B cell (primary cell): Measurements from ENCODE around the gene PREX1. TPM values are rescaled to one million over a fixed set of nuclear protein-coding genes. Genes with fewer than 3 reads are reported as not detected.

Source experiments
- ATAC-seq: fragments of 200-7000 bp; cut with Tn5 transposase; one replicate; pipeline ENCODE4 v1.10.0; 2021; ENCODE audit warnings: low read depth, mild to moderate bottlenecking, moderate number of reproducible peaks, moderate library complexity
- CTCF ChIA-PET: fragments of 350-600 bp; sonication (Branson Sonifier 250); formaldehyde crosslinking; loops from one replicate; lab custom pipeline; 2021; ENCODE audit warnings: antibody characterized with exemption, inconsistent platforms; lab: Charles Lee
- POLR2A ChIA-PET: fragments of 350-600 bp; sonication (Branson Sonifier 250); formaldehyde crosslinking; loops from one replicate; lab custom pipeline; 2021; ENCODE audit warnings: antibody characterized with exemption; lab: Charles Lee
- DNase-seq: peaks from one replicate; pipeline ENCODE4 v3.0.0; 2013
- H2AFZ ChIP-seq: 2 replicates; pipeline ENCODE4 v1.6.1; 2012; ENCODE audit warnings: mild to moderate bottlenecking, low read depth, low read length; ENCODE audit not compliant: insufficient read depth, poor library complexity, severe bottlenecking
- H3K27ac ChIP-seq, 2 donors: 1 replicate in 1 of 2; 2 replicates in 1 of 2; pipeline ENCODE4 v1.5.1; 2012 to 2013; ENCODE audit warnings: low read length in 2 of 2, mild to moderate bottlenecking in 2 of 2, moderate library complexity in 1 of 2
- H3K27me3 ChIP-seq, 4 experiments: fragments of 200-600 bp in 1 of 4; sonication (generic) in 1 of 4; replicated peaks in 1 of 4; 1 replicate in 2 of 4; 2 replicates in 2 of 4; pipeline versions ENCODE4 v1.6.1 to v1.7.0; 2013 to 2016; ENCODE audit warnings: low read length in 3 of 4, mild to moderate bottlenecking in 2 of 4, mixed read lengths in 1 of 4, moderate library complexity in 1 of 4; ENCODE audit not compliant: insufficient read depth in 4 of 4, control insufficient read depth in 3 of 4; ENCODE audit errors: control extremely low read depth in 1 of 4
- H3K36me3 ChIP-seq, 2 experiments: replicated peaks in 1 of 2; 1 replicate in 1 of 2; 2 replicates in 1 of 2; pipeline versions ENCODE4 v1.6.1 to v1.7.1; 2013; ENCODE audit warnings: low read length in 1 of 2; ENCODE audit not compliant: insufficient read depth in 2 of 2, control insufficient read depth in 1 of 2; ENCODE audit errors: control extremely low read depth in 1 of 2, extremely low read depth in 1 of 2
- H3K4me1 ChIP-seq, 2 donors: fragments of 200-600 bp in 1 of 2; sonication (generic) in 1 of 2; 1 replicate in 1 of 2; 2 replicates in 1 of 2; pipeline versions ENCODE4 v1.5.1 to v1.6.1; 2013 to 2017; ENCODE audit warnings: low read length in 2 of 2; ENCODE audit not compliant: control insufficient read depth in 2 of 2, insufficient read depth in 2 of 2
- H3K4me2 ChIP-seq: replicated peaks from 2 replicates; pipeline ENCODE3; 2012; ENCODE audit warnings: mild to moderate bottlenecking, low read depth, low read length; ENCODE audit not compliant: poor library complexity, severe bottlenecking
- H3K4me3 ChIP-seq, 5 experiments: fragments of 200-600 bp in 1 of 5; sonication (generic) in 1 of 5; 1 replicate in 3 of 5; 2 replicates in 2 of 5; pipeline versions ENCODE4 v1.5.1 to v1.7.0; 2011 to 2016; ENCODE audit warnings: low read length in 4 of 5, mild to moderate bottlenecking in 4 of 5, low read depth in 2 of 5, control low read depth in 1 of 5, moderate library complexity in 1 of 5; ENCODE audit not compliant: insufficient read depth in 1 of 5; ENCODE audit errors: control extremely low read depth in 1 of 5, extremely low read depth in 1 of 5
- H3K79me2 ChIP-seq: fragments of 200-600 bp; sonication (generic); one replicate; pipeline ENCODE4 v1.6.0; 2016; ENCODE audit warnings: low read length; ENCODE audit not compliant: control insufficient read depth, insufficient read depth
- H3K9ac ChIP-seq: fragments of 200-600 bp; sonication (generic); 2 replicates; pipeline ENCODE4 v1.6.1; 2017; ENCODE audit warnings: mild to moderate bottlenecking, low read length, moderate library complexity
- H3K9me3 ChIP-seq, 3 donors: one replicate each; pipeline versions ENCODE4 v1.6.1 to v1.7.1; 2013; ENCODE audit warnings: low read length in 2 of 3; ENCODE audit not compliant: control insufficient read depth in 2 of 3, insufficient read depth in 1 of 3; ENCODE audit errors: control extremely low read depth in 1 of 3
- H4K20me1 ChIP-seq: 2 replicates; pipeline ENCODE4 v1.6.0; 2012; ENCODE audit warnings: mild to moderate bottlenecking, low read length; ENCODE audit not compliant: insufficient read depth, control insufficient read depth, poor library complexity, severe bottlenecking
- H3K27ac Mint-ChIP-seq: one replicate; pipeline ENCODE4 v1.8.0; 2021; ENCODE audit warnings: mixed read lengths
- H3K27me3 Mint-ChIP-seq: one replicate; pipeline ENCODE4 v1.8.0; 2021; ENCODE audit warnings: mixed read lengths
- H3K4me1 Mint-ChIP-seq: one replicate; pipeline ENCODE4 v1.8.0; 2021; ENCODE audit warnings: mixed read lengths
- H3K4me3 Mint-ChIP-seq: one replicate; pipeline ENCODE4 v1.8.0; 2021; ENCODE audit warnings: mixed read lengths
- H3K9me3 Mint-ChIP-seq: one replicate; pipeline ENCODE4 v1.8.0; 2022; ENCODE audit warnings: mixed read lengths; ENCODE audit not compliant: insufficient read depth
- EZH2 ChIP-seq: IDR thresholded peaks from 2 replicates; pipeline ENCODE4 v1.6.1; 2012; ENCODE audit warnings: borderline replicate concordance, low read depth, mild to moderate bottlenecking, moderate library complexity, low read length; ENCODE audit not compliant: insufficient read depth, poor library complexity, severe bottlenecking
- WGBS: methylation state at CpG from one replicate; pipeline ENCODE4 v1.1.5; 2013; ENCODE audit warnings: missing lambda C conversion rate; ENCODE audit not compliant: insufficient coverage; 5-methylcytosine and 5-hydroxymethylcytosine counted together
- intact Hi-C: fragments of 100-400 bp; cut with micrococcal nuclease; formaldehyde crosslinking; loops from one replicate; pipeline ENCODE4 v1.10.0; 2022
- polyA plus RNA-seq: library from polyadenylated mRNA; depleted of rRNA; stranded (reverse); fragments of >200 nt; gene quantifications from 2 replicates; pipeline ENCODE4 v1.2.3, GENCODE V29; 2012
- total RNA-seq, 2 donors: library from RNA; stranded (reverse); fragments of 120-200 nt in 1 of 2; gene quantifications; 1 replicate in 1 of 2; 2 replicates in 1 of 2; pipeline versions ENCODE4 v1.2.3 to v1.2.4, GENCODE V29; 2013 to 2022
- TF ChIP-seq, protein P1 (sequence below): fragments of 200-600 bp; IDR thresholded peaks from one replicate; pipeline ENCODE4 v1.8.0; 2022; ENCODE audit warnings: antibody characterized with exemption, mild to moderate bottlenecking

PREX1 gene
- total and polyA plus RNA-seq, 2 donors (not counting 1 experiment from before 2014, with no cell fraction given): 79.1 to 99.4 TPM

DNA sequence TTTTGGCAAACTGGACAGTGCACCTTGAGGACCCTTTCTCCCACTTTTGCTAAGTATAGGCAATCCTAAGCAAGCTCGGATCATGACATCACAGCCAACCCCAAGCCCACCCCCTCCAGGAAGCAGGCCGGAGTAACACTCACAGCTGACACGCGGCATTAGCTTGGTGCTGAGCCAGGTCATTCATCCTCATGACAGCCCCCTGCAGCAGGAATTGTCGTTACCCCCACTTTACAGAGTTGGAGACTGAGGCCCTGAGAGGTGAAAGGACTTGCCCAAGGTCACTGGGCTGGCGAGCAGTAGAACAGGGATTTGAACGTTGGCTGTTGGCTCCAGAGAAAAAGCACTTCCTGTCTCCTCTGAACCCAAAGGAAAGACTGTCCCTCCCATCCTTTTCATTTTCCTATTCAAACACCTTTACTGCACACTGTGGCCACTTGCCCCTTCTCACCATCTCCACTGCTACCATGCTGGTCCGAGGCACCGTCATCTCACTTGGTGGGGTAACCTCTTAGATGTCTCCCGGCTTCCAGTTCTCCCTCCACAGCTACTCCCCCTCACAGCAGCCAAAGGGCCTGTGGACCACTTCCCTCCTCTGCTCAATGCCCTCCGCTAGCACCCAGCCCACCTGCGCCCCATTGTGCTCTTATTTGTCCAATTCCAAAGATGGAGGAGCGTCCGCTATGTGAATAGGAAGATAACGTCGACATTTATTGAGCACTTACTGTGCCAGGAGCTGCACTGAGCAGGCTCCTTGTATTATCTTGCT, 84.7 kb downstream of the PREX1 start:
- Histone ChIP-seq H3K27ac (no peak overlapping the region), H3K9me3 (no peaks in the 10 kb centered on the region), H3K9ac (no peak overlapping the region), H4K20me1 (peaks cover 83% of the 10 kb centered on the region), H2AFZ (no peak overlapping the region), H3K4me3 (no peak overlapping the region), H3K36me3 (peaks cover 0 to 66% of the 10 kb centered on the region in 2 experiments), H3K4me1 (peaks cover 32 to 48% of the 10 kb centered on the region in 2 donors), H3K4me2 (no peak overlapping the region), H3K27me3 (no peaks in the 10 kb centered on the region), H3K79me2 (peaks cover 86% of the 10 kb centered on the region)
- ChIA-PET CTCF (no interaction called here), POLR2A (no interaction called here)
- WGBS: over 99% methylated on average over 15 of the region's 16 CpGs
- TF ChIP-seq EZH2: no peak
- TF ChIP-seq, protein P1, sequence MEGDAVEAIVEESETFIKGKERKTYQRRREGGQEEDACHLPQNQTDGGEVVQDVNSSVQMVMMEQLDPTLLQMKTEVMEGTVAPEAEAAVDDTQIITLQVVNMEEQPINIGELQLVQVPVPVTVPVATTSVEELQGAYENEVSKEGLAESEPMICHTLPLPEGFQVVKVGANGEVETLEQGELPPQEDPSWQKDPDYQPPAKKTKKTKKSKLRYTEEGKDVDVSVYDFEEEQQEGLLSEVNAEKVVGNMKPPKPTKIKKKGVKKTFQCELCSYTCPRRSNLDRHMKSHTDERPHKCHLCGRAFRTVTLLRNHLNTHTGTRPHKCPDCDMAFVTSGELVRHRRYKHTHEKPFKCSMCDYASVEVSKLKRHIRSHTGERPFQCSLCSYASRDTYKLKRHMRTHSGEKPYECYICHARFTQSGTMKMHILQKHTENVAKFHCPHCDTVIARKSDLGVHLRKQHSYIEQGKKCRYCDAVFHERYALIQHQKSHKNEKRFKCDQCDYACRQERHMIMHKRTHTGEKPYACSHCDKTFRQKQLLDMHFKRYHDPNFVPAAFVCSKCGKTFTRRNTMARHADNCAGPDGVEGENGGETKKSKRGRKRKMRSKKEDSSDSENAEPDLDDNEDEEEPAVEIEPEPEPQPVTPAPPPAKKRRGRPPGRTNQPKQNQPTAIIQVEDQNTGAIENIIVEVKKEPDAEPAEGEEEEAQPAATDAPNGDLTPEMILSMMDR: no peak
- H3K9me3 Mint-ChIP-seq: no peaks in the 10 kb centered on the region
- H3K4me3 Mint-ChIP-seq: no peak overlapping the region
- no peaks in the 10 kb centered on the region for H3K27me3 Mint-ChIP-seq
- peak overlapping the region; percentile 47 for H3K27ac Mint-ChIP-seq
- H3K4me1 Mint-ChIP-seq: peaks cover 46% of the 10 kb centered on the region
- ATAC-seq (no peak), DNase-seq (no peak)
- intact Hi-C loops: no loop called here

DNA sequence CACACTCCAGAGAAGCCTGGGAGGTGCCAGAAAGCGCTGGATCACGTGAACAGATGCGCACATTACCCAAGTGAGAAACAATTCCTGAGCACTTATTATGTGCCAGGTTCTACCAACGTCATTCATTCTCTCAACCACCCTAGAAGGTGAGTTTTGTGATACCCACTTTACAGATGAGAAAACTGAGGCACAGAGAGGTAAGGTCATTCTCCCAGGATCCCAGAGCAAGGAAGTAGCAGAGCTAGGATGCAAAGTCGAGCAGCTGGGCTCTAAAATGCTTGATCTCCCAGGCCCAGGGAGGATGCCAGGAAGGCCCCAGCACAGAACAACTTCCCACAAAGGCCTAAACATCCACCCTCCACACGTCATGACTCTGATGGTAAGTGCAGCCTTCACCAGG, 85.6 kb downstream of the PREX1 start:
- TF ChIP-seq, protein P1: no peak
- no peak for TF ChIP-seq EZH2
- Histone ChIP-seq H2AFZ (no peak overlapping the region), H3K27ac (no peak overlapping the region), H3K9me3 (no peaks in the 10 kb centered on the region), H3K4me3 (no peak overlapping the region), H4K20me1 (peaks cover 83% of the 10 kb centered on the region), H3K36me3 (peaks cover 0 to 61% of the 10 kb centered on the region in 2 experiments), H3K4me2 (no peak overlapping the region), H3K27me3 (no peaks in the 10 kb centered on the region), H3K9ac (no peak overlapping the region), H3K79me2 (peaks cover 85% of the 10 kb centered on the region), H3K4me1 (peaks cover 30 to 48% of the 10 kb centered on the region in 2 donors)
- Mint-ChIP-seq H3K4me3 (no peak overlapping the region), H3K9me3 (no peaks in the 10 kb centered on the region), H3K4me1 (peaks cover 48% of the 10 kb centered on the region), H3K27me3 (no peaks in the 10 kb centered on the region), H3K27ac (no peak overlapping the region)
- intact Hi-C loops: no loop called here
- ATAC-seq (no peak), DNase-seq (no peak)
- WGBS: 86% methylated on average over 1 of the region's 6 CpGs
- ChIA-PET POLR2A (no interaction called here), CTCF (no interaction called here)
